GM12878 (cell line): ENCODE data around the gene UBE2QL1. TPM values are rescaled to one million over a fixed set of nuclear protein-coding genes. Genes with fewer than 3 reads are reported as not detected.

Experiments
- CEBPZ ChIP-seq: fragments of 150-350 bp; IDR thresholded peaks from 2 replicates; pipeline ENCODE4 v1.6.1; 2016; ENCODE audit warnings: low read depth, low read length
- CHD4 ChIP-seq: fragments of 200-600 bp; sonication (generic); IDR thresholded peaks from 2 replicates; pipeline ENCODE4 v1.6.1; 2016; ENCODE audit warnings: mild to moderate bottlenecking
- JUNB ChIP-seq: IDR thresholded peaks from 2 replicates; pipeline ENCODE4 v1.6.1; 2016; ENCODE audit warnings: antibody characterized with exemption, mild to moderate bottlenecking
- NFIC ChIP-seq: IDR thresholded peaks from 2 replicates; pipeline ENCODE4 v1.6.1; 2012; ENCODE audit warnings: low read depth, mild to moderate bottlenecking, inconsistent platforms, low read length, moderate library complexity
- NRF1 ChIP-seq: conservative IDR thresholded peaks from 2 replicates; pipeline ENCODE4 v1.6.1; 2011; ENCODE audit warnings: mild to moderate bottlenecking, low read depth, low read length, improper control_type of control experiment
- RCOR1 ChIP-seq: conservative IDR thresholded peaks from 2 replicates; pipeline ENCODE4 v1.6.1; 2012; ENCODE audit warnings: low read depth, low read length, improper control_type of control experiment
- RUNX3 ChIP-seq: IDR thresholded peaks from 2 replicates; pipeline ENCODE4 v1.6.1; 2012; ENCODE audit warnings: low read length, inconsistent platforms
- YY1 ChIP-seq: IDR thresholded peaks from 2 replicates; pipeline ENCODE4 v1.6.1; 2011; ENCODE audit warnings: low read depth, mild to moderate bottlenecking, low read length
- ZNF592 ChIP-seq: fragments of 450-650 bp; IDR thresholded peaks from 2 replicates; pipeline ENCODE4 v1.6.1; 2017; ENCODE audit warnings: mild to moderate bottlenecking, moderate library complexity
- polyA plus RNA-seq, 11 experiments: library from polyadenylated mRNA; depleted of rRNA in 4 of 11; unstranded in 6 of 11; stranded (reverse) in 5 of 11; fragments of >200 nt; fragmentation: Nextera tagmentation in 4 of 11; fragmentation: Illumina TruSeq in 1 of 11; extraction: Ambion mirVana in 4 of 11; extraction: Trizol in 1 of 11; gene quantifications; 1 replicate in 1 of 11; 2 replicates in 10 of 11; pipeline versions ENCODE4 v1.2.1 to v1.2.3, GENCODE V29; 2011 to 2016; ENCODE audit warnings: inconsistent platforms in 2 of 11, missing spikeins in 2 of 11, low read depth in 1 of 11
- total RNA-seq, 4 experiments: library from RNA; depleted of rRNA in 3 of 4; stranded (reverse); fragments of >200 nt in 3 of 4; fragmentation: Illumina TruSeq in 1 of 4; extraction: Trizol in 1 of 4; gene quantifications; 2 replicates each; pipeline versions ENCODE4 v1.2.1 to v1.2.3, GENCODE V29; 2013 to 2021
- TF ChIP-seq, protein P1 (sequence below): IDR thresholded peaks from 2 replicates; pipeline ENCODE4 v1.6.1; 2012; ENCODE audit warnings: low read length, inconsistent platforms
- TF ChIP-seq, protein P2 (sequence below): fragments of 450-650 bp; IDR thresholded peaks from 2 replicates; pipeline ENCODE4 v1.6.1; 2017; ENCODE audit warnings: mild to moderate bottlenecking, moderate library complexity

The UBE2QL1 gene
- total and polyA plus RNA-seq, 10 of the 15 experiments (the other 5 are each of a cell fraction or from before 2014, with no cell fraction given), result 0.03 to 0.62 (median 0.04) TPM; not detected in 6

DNA sequence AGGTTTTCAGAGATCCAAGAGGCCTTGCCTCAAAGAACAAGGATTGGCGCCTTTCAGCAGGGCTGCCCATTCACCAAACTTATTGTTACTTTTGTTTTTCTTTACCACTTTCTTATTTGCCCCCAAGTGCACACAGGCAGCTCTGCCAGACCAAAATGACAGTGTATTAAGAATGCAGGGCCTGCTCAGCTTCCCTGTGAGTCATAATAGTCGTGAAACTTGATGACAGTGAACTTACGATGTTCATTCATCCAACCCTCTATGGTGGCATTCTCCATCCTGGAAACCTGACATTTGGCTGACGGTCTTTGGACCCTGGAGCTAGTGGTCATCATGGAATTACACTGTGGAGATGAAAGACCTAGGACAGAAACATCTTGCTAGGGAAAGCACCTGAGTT, 44.3 kb downstream of the UBE2QL1 start (continued):
- TF ChIP-seq, protein P1, sequence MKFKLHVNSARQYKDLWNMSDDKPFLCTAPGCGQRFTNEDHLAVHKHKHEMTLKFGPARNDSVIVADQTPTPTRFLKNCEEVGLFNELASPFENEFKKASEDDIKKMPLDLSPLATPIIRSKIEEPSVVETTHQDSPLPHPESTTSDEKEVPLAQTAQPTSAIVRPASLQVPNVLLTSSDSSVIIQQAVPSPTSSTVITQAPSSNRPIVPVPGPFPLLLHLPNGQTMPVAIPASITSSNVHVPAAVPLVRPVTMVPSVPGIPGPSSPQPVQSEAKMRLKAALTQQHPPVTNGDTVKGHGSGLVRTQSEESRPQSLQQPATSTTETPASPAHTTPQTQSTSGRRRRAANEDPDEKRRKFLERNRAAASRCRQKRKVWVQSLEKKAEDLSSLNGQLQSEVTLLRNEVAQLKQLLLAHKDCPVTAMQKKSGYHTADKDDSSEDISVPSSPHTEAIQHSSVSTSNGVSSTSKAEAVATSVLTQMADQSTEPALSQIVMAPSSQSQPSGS, result 0 out of 2 replicates have a peak, but pooled peaks have one; percentile 28
- TF ChIP-seq ZNF592, result no peak
- TF ChIP-seq CHD4, result no peak
- no peak for TF ChIP-seq CEBPZ
- TF ChIP-seq RUNX3, result peak; percentile 44
- peak; percentile 28; the same call in 1 of the 2 replicates for TF ChIP-seq NFIC
- TF ChIP-seq NRF1, result no peak
- peak; percentile 67 for TF ChIP-seq JUNB
- TF ChIP-seq YY1, result no peak
- no peak for TF ChIP-seq RCOR1
- TF ChIP-seq, protein P2, sequence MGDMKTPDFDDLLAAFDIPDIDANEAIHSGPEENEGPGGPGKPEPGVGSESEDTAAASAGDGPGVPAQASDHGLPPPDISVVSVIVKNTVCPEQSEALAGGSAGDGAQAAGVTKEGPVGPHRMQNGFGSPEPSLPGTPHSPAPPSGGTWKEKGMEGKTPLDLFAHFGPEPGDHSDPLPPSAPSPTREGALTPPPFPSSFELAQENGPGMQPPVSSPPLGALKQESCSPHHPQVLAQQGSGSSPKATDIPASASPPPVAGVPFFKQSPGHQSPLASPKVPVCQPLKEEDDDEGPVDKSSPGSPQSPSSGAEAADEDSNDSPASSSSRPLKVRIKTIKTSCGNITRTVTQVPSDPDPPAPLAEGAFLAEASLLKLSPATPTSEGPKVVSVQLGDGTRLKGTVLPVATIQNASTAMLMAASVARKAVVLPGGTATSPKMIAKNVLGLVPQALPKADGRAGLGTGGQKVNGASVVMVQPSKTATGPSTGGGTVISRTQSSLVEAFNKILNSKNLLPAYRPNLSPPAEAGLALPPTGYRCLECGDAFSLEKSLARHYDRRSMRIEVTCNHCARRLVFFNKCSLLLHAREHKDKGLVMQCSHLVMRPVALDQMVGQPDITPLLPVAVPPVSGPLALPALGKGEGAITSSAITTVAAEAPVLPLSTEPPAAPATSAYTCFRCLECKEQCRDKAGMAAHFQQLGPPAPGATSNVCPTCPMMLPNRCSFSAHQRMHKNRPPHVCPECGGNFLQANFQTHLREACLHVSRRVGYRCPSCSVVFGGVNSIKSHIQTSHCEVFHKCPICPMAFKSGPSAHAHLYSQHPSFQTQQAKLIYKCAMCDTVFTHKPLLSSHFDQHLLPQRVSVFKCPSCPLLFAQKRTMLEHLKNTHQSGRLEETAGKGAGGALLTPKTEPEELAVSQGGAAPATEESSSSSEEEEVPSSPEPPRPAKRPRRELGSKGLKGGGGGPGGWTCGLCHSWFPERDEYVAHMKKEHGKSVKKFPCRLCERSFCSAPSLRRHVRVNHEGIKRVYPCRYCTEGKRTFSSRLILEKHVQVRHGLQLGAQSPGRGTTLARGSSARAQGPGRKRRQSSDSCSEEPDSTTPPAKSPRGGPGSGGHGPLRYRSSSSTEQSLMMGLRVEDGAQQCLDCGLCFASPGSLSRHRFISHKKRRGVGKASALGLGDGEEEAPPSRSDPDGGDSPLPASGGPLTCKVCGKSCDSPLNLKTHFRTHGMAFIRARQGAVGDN, result 0 out of 2 replicates have a peak, but pooled peaks have one; percentile 70
